Heart right ventricle (tissue), 16 donors: ENCODE measurements around the gene ALS2. TPM values are rescaled to one million over a fixed set of nuclear protein-coding genes. Genes with fewer than 3 reads are reported as not detected.

Experiments used
- ATAC-seq, 8 donors: fragments of 200-7000 bp; cut with Tn5 transposase; one replicate each; pipeline ENCODE4 v1.9.1; 2020; ENCODE audit warnings: mild to moderate bottlenecking in 8 of 8, moderate library complexity in 8 of 8, moderate number of reproducible peaks in 1 of 8
- DNase-seq, 2 donors: peaks; one replicate each; pipeline ENCODE4 v3.0.0-alpha.2; 2020
- H3K27ac ChIP-seq, 10 donors: fragments of 200-600 bp; sonication (generic) in 2 of 10; one replicate each; pipeline versions ENCODE4 v1.5.0 to v1.8.0; 2020 to 2022; ENCODE audit warnings: mild to moderate bottlenecking in 3 of 10
- H3K27me3 ChIP-seq, 7 donors: fragments of 200-600 bp; one replicate each; pipeline ENCODE4 v1.8.0; 2021 to 2022; ENCODE audit warnings: mild to moderate bottlenecking in 2 of 7
- H3K36me3 ChIP-seq, 9 donors: fragments of 200-600 bp; sonication (generic) in 1 of 9; one replicate each; pipeline versions ENCODE4 v1.5.0 to v1.8.0; 2020 to 2022; ENCODE audit warnings: mild to moderate bottlenecking in 2 of 9
- H3K4me1 ChIP-seq, 9 donors: fragments of 200-600 bp; sonication (generic) in 1 of 9; one replicate each; pipeline versions ENCODE4 v1.5.0 to v1.8.0; 2020 to 2022; ENCODE audit warnings: mild to moderate bottlenecking in 4 of 9
- H3K4me3 ChIP-seq, 10 donors: fragments of 200-600 bp; sonication (generic) in 2 of 10; one replicate each; pipeline versions ENCODE4 v1.5.0 to v1.8.0; 2020 to 2022; ENCODE audit warnings: mild to moderate bottlenecking in 7 of 10, moderate library complexity in 2 of 10
- H3K9me3 ChIP-seq, 11 donors: fragments of 200-600 bp in 10 of 11; sonication (generic) in 2 of 11; one replicate each; pipeline versions ENCODE4 v1.5.0 to v1.8.0; 2013 to 2022; ENCODE audit warnings: mild to moderate bottlenecking in 2 of 11, control low read depth in 1 of 11, moderate library complexity in 1 of 11
- WGBS, 2 donors: extraction: QIAGEN DNeasy Blood & Tissue Kit; methylation state at CpG; one replicate each; pipeline ENCODE4 v1.1.7; 2013; ENCODE audit warnings: inconsistent platforms in 1 of 2; 5-methylcytosine and 5-hydroxymethylcytosine counted together
- intact Hi-C, 10 donors: fragments of 100-400 bp; cut with DNase I; formaldehyde crosslinking; loops; one replicate each; pipeline versions ENCODE4 v1.11.1 to v1.14.2; 2022
- polyA plus RNA-seq, 2 donors: library from polyadenylated mRNA; stranded (reverse); fragments of 200-250 nt; gene quantifications; one replicate each; pipeline ENCODE4 v1.2.3, GENCODE V29; 2013
- total RNA-seq, 10 donors: library from RNA; stranded (reverse); fragmentation: NEBNext Ultra II Directional in 3 of 10; extraction: Animal tissue kit (Norgen Biotek cat#: 25700) in 3 of 10; gene quantifications; one replicate each; pipeline versions ENCODE4 v1.2.1 to v1.2.4, GENCODE V29; 2021 to 2023
- TF ChIP-seq, protein P1 (sequence below), 9 donors: fragments of 200-600 bp; sonication (generic) in 2 of 9; IDR thresholded peaks; one replicate each; pipeline versions ENCODE4 v1.5.0 to v1.8.0; 2021 to 2022; ENCODE audit warnings: antibody characterized with exemption in 9 of 9, mild to moderate bottlenecking in 5 of 9, moderate library complexity in 1 of 9
- donor health status: Arrhythmogenic right ventricular cardiomyopathy.
- donor health status: ischemic (EF 13 %, LVEDD 7.1; RV severe dilation, severe dysfunction).
- donor health status: healthy with polysubstance abuse.
- donor health status: DM: no; HTN: yes; CAD: no.
- donor health status: DM: no; HTN: no; CAD: no.
- donor health status: ischemic (EF 25% LVEDD 6.9; RV normal size, moderate dysfunction).
- donor health status: ischemic (EF 25% LVEDD 5.7; RV mildly dilated, moderate dysfunction).
- donor health status: healthy.
- donor health status: DM: yes; HTN: yes; CAD: no.
- donor health status: Ischemic cardiomyopathy.
- donor health status: ischemic (EF 35%, LVEDD 5.7; RV mildly dilated, moderate dysfunction).
- donor health status: nonischemic (EF 11% LVEDD 7.7; RV severe dilation, severe dysfunction).
- donor health status: DM: yes; HTN: yes; CAD: no.
- donor health status: PGD.
- donor health status: ischemic (EF 29% LVEDD 5.4; RV normal size, mild dysfunction).
- donor health status: nonischemic (EF 23%, LVEDD 6.1; RV moderate dilation, normal function).

Gene ALS2
- total and polyA plus RNA-seq, 12 donors, result 7.8 to 49.3 (median 34.5) TPM

DNA sequence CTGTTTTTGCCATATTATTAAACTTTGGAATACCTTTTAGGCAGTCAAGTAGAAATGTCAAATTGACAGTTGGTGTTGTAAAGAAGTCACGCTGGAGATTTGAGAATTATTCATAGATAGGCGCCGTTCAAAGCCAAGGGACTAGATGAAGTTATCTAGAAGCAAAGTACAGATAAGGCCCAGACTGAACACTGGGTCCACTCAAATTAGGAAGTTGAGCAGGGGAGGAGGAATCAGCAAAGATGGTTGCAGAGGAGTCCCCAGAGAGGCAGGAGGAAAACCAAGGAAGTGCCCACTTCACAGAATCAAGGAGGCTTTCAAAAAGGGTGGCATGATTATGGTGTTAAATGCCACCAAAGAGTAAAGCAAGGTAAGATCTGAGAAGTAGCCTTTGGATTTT is 9.6 kb upstream of the ALS2 start:
- no peaks in the 10 kb centered on the region for H3K27me3 ChIP-seq
- no peak overlapping the region for H3K27ac ChIP-seq
- H3K9me3 ChIP-seq, result no peaks in the 10 kb centered on the region
- H3K4me3 ChIP-seq, result no peak overlapping the region
- ATAC-seq, result no peak
- 44 to 48% methylated on average over 3 of the region's 3 CpGs for WGBS, 2 donors
- no peak for DNase-seq
- no peaks in the 10 kb centered on the region for H3K36me3 ChIP-seq
- TF ChIP-seq, protein P1, sequence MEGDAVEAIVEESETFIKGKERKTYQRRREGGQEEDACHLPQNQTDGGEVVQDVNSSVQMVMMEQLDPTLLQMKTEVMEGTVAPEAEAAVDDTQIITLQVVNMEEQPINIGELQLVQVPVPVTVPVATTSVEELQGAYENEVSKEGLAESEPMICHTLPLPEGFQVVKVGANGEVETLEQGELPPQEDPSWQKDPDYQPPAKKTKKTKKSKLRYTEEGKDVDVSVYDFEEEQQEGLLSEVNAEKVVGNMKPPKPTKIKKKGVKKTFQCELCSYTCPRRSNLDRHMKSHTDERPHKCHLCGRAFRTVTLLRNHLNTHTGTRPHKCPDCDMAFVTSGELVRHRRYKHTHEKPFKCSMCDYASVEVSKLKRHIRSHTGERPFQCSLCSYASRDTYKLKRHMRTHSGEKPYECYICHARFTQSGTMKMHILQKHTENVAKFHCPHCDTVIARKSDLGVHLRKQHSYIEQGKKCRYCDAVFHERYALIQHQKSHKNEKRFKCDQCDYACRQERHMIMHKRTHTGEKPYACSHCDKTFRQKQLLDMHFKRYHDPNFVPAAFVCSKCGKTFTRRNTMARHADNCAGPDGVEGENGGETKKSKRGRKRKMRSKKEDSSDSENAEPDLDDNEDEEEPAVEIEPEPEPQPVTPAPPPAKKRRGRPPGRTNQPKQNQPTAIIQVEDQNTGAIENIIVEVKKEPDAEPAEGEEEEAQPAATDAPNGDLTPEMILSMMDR (IDR thresholded peaks at IDR 0.05), result no peak
- H3K4me1 ChIP-seq, result no peaks in the 10 kb centered on the region
- intact Hi-C loops, result loop anchor here in 5 of 10 donors (5.0 to 10.0 kb wide), 5 partner anchors 65 to 387 kb away; partner anchors contain the start of gene FZD7 (in 1 of the 5)

DNA sequence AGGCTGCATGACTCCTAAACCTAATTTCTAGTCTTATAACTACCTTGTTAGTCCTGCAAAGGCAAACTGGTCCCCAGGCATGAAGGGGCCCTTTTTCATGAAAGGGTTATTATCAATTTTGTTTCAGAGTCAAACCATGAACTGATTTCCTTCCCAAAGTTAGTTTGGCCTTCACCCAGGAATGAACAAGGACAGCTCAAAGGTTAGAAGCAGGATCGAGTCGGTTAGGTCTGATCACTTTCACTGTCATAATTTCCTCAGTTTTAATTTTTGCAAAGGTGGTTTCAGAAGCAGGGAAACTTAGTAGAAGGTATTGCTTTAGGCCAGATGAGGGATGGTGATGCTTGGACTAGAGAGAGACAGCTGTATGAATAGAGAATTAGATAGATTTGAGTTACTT is 8.7 kb upstream of the ALS2 start:
- Histone ChIP-seq H3K9me3 (no peaks in the 10 kb centered on the region), H3K27ac (no peak overlapping the region), H3K4me3 (no peak overlapping the region), H3K4me1 (no peaks in the 10 kb centered on the region), H3K36me3 (no peaks in the 10 kb centered on the region), H3K27me3 (no peaks in the 10 kb centered on the region)
- no peak for ATAC-seq
- TF ChIP-seq, protein P1 (IDR thresholded peaks at IDR 0.05), result no peak
- DNase-seq, result no peak
- intact Hi-C loops, result loop anchor here in 1 of 10 donors (10.0 kb wide), 1 partner anchor 245 kb away; the partner anchor contains the start of gene FZD7
- WGBS, 2 donors, result 70 to 79% methylated on average over 2 of the region's 2 CpGs

DNA sequence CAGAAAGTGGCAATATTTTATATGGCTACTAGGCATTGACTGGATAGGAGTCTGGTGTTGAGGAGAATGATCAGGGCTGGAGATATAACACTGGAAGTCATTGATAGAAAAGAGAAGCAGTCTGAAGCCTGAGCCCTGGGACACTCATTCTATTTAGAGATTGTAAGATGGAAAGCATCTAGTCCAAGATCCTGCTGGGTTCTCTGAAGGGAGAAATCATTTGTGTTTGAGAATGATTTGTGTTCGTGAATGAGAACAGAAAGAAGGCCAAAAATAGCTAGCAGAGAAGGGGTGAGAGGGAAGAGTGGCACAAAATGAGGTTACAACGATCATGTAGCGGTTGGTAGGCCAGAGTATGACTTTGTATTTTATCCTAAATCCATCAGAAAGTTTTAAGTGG is 7.6 kb upstream of the ALS2 start:
- Histone ChIP-seq H3K4me3 (no peak overlapping the region), H3K36me3 (no peaks in the 10 kb centered on the region), H3K27me3 (no peaks in the 10 kb centered on the region), H3K27ac (no peak overlapping the region), H3K9me3 (no peaks in the 10 kb centered on the region), H3K4me1 (no peaks in the 10 kb centered on the region)
- TF ChIP-seq, protein P1 (IDR thresholded peaks at IDR 0.05), result no peak
- 75 to 77% methylated on average over 3 of the region's 3 CpGs for WGBS, 2 donors
- intact Hi-C loops, result loop anchor here in 1 of 10 donors (10.0 kb wide), 1 partner anchor 246 kb away; the partner anchor contains the start of gene FZD7
- no peak for DNase-seq
- no peak for ATAC-seq

DNA sequence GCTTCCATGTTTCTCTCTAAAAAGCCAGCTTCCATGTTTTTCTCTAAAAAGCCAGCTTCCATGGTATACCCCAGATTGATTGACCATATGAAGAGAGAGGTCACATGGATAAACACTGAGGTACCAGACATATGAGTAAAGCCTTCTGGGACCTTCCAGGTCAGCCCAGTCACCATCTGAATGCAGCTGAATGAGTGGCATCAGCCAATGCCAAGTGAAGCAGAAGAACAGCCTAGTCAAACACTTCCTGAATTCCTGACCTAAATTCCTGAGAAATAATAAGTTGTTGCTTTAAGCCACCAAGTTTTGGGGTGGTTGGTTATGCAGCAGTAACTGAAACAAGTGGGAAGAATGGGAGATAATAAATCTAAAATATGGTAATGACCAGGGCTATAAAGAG is 5.7 kb upstream of the ALS2 start:
- Histone ChIP-seq H3K4me1 (peaks cover 0 to 7% (median 5%) of the 10 kb centered on the region in 9 donors), H3K27ac (no peak overlapping the region), H3K36me3 (no peaks in the 10 kb centered on the region), H3K4me3 (no peak overlapping the region), H3K27me3 (peaks cover 0 to 8% (median 0%) of the 10 kb centered on the region in 7 donors), H3K9me3 (no peaks in the 10 kb centered on the region)
- intact Hi-C loops, result loop anchor here in 1 of 10 donors (10.0 kb wide), 1 partner anchor 248 kb away; the partner anchor contains the start of gene FZD7
- DNase-seq, result no peak
- TF ChIP-seq, protein P1 (IDR thresholded peaks at IDR 0.05), result no peak
- no peak for ATAC-seq
